IPS-18a (cell line): ENCODE results near the gene CCL8.

Source experiments
- H3K27ac ChIP-seq: one replicate; pipeline ENCODE4 v1.5.1; 2013; ENCODE audit warnings: low read length
- H3K27me3 ChIP-seq: one replicate; pipeline ENCODE4 v1.6.1; 2013; ENCODE audit warnings: mild to moderate bottlenecking, low read length; ENCODE audit not compliant: control insufficient read depth, insufficient read depth
- H3K36me3 ChIP-seq: one replicate; pipeline ENCODE4 v1.6.1; 2013; ENCODE audit warnings: low read depth, low read length; ENCODE audit not compliant: control insufficient read depth
- H3K4me1 ChIP-seq: one replicate; pipeline ENCODE4 v1.6.1; 2013; ENCODE audit warnings: low read depth, low read length; ENCODE audit not compliant: control insufficient read depth
- H3K4me3 ChIP-seq: one replicate; pipeline ENCODE4 v1.5.1; 2013; ENCODE audit warnings: low read length
- H3K9ac ChIP-seq: one replicate; pipeline ENCODE4 v1.6.1; 2013; ENCODE audit warnings: mild to moderate bottlenecking, low read length, moderate library complexity
- H3K9me3 ChIP-seq: one replicate; pipeline ENCODE4 v1.6.1; 2013; ENCODE audit warnings: low read depth, low read length; ENCODE audit not compliant: control insufficient read depth

The CCL8 gene

DNA sequence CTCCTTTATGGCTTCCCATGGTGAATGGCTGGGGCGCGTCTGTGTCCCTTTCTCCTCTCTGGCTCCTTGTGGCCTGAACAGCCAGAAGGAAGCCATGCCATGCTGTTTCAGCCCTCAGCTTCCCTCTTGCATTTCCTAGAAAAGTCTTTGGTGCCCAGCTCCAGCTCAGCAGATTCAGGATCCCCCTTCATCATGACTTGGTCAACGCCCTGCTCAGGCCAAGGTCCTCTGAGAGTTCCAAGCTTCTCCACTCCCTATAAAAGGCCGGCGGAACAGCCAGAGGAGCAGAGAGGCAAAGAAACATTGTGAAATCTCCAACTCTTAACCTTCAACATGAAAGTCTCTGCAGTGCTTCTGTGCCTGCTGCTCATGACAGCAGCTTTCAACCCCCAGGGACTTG, 37.0 kb downstream of the CCL8 start, which contains the start of gene CCL13:
CCL13 (plus strand) TSS at position 287 of the 400 bp plus-strand sequence; CDS start at position 334, 47 bp downstream.
- no peak within 1 kb of the TSS for H3K9ac ChIP-seq
- no peak within 1 kb of the TSS for H3K4me3 ChIP-seq
- no peaks in the 10 kb centered on the region for H3K36me3 ChIP-seq
- no peak within 1 kb of the TSS for H3K27ac ChIP-seq
- no peaks in the 10 kb centered on the region for H3K9me3 ChIP-seq
- H3K4me1 ChIP-seq = no peaks in the 10 kb centered on the region
- no peaks in the 10 kb centered on the region for H3K27me3 ChIP-seq

DNA sequence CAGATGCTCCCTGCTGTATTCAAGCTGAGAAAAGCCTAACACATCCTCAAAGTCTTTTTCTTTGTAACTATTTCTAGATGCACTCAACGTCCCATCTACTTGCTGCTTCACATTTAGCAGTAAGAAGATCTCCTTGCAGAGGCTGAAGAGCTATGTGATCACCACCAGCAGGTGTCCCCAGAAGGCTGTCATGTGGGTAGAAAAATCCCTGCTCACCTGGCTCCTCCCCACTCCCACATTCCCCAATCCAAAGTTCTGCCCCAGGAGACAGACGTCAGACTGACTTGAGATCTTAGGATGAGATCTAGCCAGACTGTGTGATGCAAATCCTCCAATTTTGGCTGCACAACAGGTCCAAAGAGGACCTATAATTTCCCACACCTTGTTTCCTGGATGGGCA, 38.2 kb downstream of the CCL8 start:
- H3K4me1 ChIP-seq = no peaks in the 10 kb centered on the region
- H3K27me3 ChIP-seq = no peaks in the 10 kb centered on the region
- H3K36me3 ChIP-seq = no peaks in the 10 kb centered on the region
- no peak overlapping the region for H3K9ac ChIP-seq
- no peak overlapping the region for H3K27ac ChIP-seq
- H3K9me3 ChIP-seq = no peaks in the 10 kb centered on the region
- H3K4me3 ChIP-seq = no peak overlapping the region

DNA sequence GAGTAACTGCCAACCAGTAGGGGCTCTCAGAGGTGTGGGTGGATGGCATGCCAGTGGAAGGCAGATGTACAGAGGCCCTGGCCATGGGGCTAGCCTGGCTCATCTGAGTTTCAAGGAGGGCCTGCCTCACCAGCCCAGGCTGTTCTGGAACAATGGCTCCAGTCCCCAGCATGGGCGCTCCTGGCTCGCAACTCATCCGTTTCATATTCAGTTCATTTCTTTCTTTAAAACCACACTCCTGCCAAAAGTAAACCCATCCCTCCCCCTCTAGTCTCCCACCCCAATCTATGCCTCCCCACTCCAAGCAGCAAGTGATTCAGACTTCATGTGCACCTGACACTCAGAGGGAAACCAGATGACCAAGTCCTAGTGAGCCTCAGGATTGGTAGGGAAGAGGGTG, 39.4 kb downstream of the CCL8 start:
- H3K9me3 ChIP-seq = no peaks in the 10 kb centered on the region
- no peak overlapping the region for H3K4me3 ChIP-seq
- H3K27me3 ChIP-seq = no peaks in the 10 kb centered on the region
- H3K27ac ChIP-seq = no peak overlapping the region
- no peak overlapping the region for H3K9ac ChIP-seq
- H3K36me3 ChIP-seq = no peaks in the 10 kb centered on the region
- H3K4me1 ChIP-seq = no peaks in the 10 kb centered on the region

DNA sequence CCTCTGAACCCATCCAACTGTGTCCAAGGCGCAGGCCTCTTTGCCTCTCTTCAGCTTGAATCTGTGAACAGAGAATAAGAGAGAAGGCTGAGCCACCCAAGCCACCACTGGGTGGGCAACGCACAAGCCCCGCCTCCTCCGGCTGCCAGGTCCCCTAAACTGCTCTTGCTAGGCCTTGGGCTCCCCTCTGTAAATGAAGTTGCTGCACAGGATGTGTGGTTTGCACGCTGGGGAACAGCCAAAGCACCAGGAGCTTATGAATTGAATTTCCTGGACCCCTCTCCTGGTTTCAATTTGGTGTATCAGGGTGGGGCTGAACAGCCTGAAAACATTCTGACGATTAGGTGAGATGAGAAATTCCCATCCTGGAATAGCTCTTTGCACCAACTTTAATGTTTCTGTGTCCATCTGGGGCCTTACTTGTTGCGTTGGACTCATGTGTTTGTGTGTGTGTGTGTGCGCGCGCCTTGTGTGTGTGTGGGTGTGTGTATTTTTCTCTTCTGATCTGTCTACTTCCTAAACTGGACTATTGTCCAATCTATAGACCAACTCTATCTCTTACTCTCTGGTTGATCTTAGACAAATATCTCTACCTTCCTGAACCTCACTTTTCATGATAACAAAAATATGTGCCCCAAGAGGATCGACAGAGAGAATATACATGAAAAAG, 41.5 kb downstream of the CCL8 start:
- H3K9ac ChIP-seq = no peak overlapping the region
- H3K9me3 ChIP-seq = no peaks in the 10 kb centered on the region
- H3K27ac ChIP-seq = no peak overlapping the region
- no peak overlapping the region for H3K4me3 ChIP-seq
- H3K36me3 ChIP-seq = no peaks in the 10 kb centered on the region
- no peaks in the 10 kb centered on the region for H3K27me3 ChIP-seq
- H3K4me1 ChIP-seq = no peaks in the 10 kb centered on the region

DNA sequence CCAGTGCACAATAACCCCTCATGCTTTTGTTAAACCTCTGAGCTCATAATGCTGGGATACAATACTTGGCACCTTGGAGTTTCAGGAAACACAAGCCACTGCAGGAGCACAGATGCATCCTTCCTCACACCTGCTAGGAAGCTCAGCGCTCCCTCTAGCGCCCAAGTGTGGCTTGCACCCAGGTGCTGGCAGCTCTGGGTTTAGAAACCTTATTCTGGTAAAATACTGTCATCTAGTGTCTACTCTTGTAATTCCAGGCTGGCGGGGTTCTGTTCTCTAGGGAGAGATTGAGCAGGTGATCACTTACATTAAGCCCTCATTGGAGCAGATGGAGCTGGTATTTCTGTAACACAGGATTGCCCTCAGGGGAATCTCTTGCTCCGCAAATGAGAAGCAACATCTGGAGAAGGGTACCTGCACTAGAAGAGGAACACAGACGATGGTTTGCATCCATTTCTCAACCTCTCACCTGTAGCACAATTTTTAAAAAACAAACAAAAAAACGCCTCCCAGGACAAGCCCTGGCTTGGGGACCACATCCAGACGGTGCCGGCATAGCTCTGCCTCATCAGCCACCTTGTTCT, 42.3 kb downstream of the CCL8 start:
- Histone ChIP-seq H3K27me3 (no peaks in the 10 kb centered on the region), H3K9me3 (no peaks in the 10 kb centered on the region), H3K36me3 (no peaks in the 10 kb centered on the region), H3K4me1 (no peaks in the 10 kb centered on the region), H3K4me3 (no peak overlapping the region), H3K27ac (no peak overlapping the region), H3K9ac (no peak overlapping the region)

DNA sequence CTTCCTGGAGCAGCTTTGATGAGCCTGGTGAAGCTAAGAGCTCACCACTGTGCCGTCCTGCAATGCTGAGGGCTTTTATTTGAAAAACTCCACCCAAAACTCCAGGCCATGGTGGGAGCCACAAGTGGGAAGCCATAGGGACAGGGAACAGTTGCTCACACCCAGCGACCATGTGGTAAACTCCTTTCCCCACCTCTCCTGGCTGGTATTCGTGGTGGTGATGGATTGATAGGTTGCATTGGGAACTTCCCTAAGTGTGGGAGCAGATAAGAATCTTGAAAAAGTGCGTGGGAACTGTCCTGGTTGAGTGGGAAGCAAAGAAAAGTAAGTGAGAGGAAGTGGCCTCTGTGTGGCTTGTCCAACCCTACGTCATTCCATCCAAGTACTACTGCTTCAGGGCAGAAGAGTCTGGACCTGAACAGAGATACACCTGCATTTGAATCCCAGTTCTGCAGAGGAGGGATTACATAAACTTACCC, 44.0 kb downstream of the CCL8 start, which contains the start of gene CCL1:
CCL1 (minus strand) TSS at position 51 of the 479 bp plus-strand sequence. CDS start 72 bp downstream, outside the sequence.
- H3K36me3 ChIP-seq = no peaks in the 10 kb centered on the region
- H3K27ac ChIP-seq = no peak within 1 kb of the TSS
- H3K9ac ChIP-seq = no peak within 1 kb of the TSS
- no peaks in the 10 kb centered on the region for H3K27me3 ChIP-seq
- no peak within 1 kb of the TSS for H3K4me3 ChIP-seq
- no peaks in the 10 kb centered on the region for H3K9me3 ChIP-seq
- no peaks in the 10 kb centered on the region for H3K4me1 ChIP-seq

DNA sequence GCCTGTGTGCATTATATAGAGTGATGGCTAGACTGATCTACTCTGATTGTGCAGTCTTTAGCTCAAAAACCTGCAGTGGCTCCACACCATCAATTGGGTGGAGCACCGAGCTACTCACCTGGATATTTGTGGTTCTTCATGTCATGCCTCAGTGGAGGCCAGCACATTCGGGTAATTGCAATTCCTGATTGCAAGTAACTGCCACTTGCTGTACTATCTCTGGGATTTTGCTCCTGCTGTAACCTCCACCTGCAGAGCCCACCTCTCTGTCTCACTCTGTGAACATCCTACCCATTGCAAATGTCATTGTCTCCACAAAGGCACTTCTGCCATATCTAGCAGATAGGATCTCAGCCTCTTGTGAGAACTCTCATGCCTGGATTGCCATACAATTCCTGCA, 45.5 kb downstream of the CCL8 start:
- Histone ChIP-seq H3K36me3 (no peaks in the 10 kb centered on the region), H3K4me3 (no peak overlapping the region), H3K9me3 (no peaks in the 10 kb centered on the region), H3K27ac (no peak overlapping the region), H3K27me3 (no peaks in the 10 kb centered on the region), H3K4me1 (no peaks in the 10 kb centered on the region), H3K9ac (no peak overlapping the region)

DNA sequence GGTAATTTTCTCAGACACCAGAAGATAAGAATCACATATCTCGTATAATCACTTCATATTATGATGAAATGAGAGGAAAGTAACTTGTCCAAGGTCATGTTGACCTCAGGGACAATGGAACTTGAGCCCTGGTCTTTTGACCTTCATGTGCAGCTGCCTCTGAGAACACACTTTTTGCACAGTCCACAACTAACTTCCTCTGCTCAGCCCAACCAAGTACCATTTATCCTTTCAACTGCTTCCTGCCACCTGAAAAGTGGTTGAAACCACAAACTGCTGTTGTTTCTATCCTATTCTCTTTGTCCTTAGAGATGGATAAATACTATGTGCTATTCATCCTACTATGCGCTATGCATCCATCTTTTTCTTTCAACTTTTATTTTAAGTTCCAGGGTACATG, 46.1 kb downstream of the CCL8 start:
- Histone ChIP-seq H3K4me1 (no peaks in the 10 kb centered on the region), H3K9ac (no peak overlapping the region), H3K4me3 (no peak overlapping the region), H3K27me3 (no peaks in the 10 kb centered on the region), H3K27ac (no peak overlapping the region), H3K36me3 (no peaks in the 10 kb centered on the region), H3K9me3 (no peaks in the 10 kb centered on the region)

DNA sequence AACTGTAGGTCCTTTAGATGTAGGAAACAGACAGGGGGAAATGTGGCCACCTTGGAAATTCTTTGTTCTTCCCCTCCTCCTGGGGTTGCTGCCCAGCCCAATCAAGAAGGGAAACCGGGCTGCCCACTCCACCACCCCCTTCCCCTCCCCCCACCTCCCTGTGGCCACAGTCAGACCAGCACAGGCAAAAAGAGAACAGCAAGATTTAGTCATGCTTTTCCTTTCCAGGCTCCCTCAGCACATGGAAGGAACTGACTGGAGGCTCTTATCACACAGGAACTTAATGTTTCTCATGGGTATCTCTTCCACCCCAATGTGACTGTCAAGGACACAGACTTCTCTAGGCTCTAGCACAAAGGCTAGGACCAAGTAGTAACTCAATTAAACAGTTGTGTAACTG, 46.8 kb downstream of the CCL8 start:
- no peaks in the 10 kb centered on the region for H3K9me3 ChIP-seq
- no peaks in the 10 kb centered on the region for H3K27me3 ChIP-seq
- no peak overlapping the region for H3K9ac ChIP-seq
- no peaks in the 10 kb centered on the region for H3K4me1 ChIP-seq
- H3K36me3 ChIP-seq = no peaks in the 10 kb centered on the region
- no peak overlapping the region for H3K4me3 ChIP-seq
- H3K27ac ChIP-seq = no peak overlapping the region

DNA sequence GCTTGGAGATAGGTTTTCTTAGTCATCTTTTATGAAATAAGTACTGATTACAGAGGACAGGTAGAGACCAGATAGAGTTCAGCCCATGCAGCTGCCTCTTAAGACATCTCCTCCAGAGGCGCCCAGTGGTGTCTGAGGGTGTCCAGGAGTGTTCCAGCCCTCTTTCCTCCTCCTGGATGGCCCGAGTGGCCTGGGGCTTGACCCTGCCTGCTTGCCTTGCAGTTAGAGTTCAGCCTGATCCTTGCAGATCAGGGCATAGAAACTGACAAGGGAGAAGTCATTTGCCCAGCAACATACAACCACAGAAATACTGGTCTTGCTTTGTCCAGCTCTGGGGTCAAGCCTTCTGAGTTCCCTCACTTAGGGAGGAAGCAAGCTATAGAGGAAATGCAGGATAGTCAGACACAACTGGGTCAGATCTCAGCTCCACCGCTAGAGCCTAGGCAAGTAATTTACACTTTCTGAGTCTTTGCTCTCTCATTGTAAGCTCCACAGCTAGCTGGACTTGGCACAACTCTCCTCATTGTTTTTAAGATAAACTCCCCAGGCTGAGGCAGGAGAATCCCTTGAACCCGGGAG, 47.4 kb downstream of the CCL8 start:
- Histone ChIP-seq H3K36me3 (no peaks in the 10 kb centered on the region), H3K9me3 (no peaks in the 10 kb centered on the region), H3K4me3 (no peak overlapping the region), H3K27ac (no peak overlapping the region), H3K27me3 (no peaks in the 10 kb centered on the region), H3K9ac (no peak overlapping the region), H3K4me1 (no peaks in the 10 kb centered on the region)

DNA sequence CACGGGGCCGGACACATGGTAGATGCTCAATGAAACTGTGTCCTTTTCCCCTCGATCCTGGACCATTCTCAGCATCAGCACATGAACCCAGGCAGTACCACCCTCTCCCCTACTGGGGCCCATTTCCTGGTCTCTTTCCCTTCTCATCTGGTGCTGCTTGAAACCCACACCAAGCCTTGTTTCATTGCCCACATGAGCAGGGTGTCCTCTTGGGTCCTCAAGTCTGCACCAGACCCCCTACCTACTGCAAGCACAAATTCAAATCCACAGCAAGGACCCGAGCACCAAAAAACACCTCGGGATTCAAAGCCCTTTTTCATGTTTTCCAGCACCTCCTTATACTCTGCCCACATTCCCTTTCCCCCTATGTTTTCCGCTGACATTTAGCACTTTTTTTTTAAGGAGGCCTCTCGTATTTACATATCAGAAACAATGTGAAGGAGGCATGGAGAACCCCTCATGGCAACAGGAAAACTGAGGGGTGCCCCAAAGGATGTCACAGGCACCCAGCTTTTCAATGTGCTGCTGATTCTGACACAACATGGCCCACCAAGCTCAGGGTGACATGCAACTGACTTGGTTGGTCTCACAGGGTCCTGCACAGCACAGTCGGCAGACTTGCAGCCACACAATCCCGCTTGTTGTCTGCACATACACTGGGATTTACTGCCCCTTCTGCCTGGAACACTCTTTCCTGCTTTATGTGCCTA, 48.4 kb downstream of the CCL8 start:
- Histone ChIP-seq H3K36me3 (no peaks in the 10 kb centered on the region), H3K9ac (no peak overlapping the region), H3K27me3 (no peaks in the 10 kb centered on the region), H3K9me3 (no peaks in the 10 kb centered on the region), H3K27ac (no peak overlapping the region), H3K4me3 (no peak overlapping the region), H3K4me1 (no peaks in the 10 kb centered on the region)
